CD14-positive monocyte (primary cell): ENCODE results near the gene AKT1. TPM values are rescaled to one million over a fixed set of nuclear protein-coding genes. Genes with fewer than 3 reads are reported as not detected.

Experiments used
- DNase-seq, 3 donors: peaks; one replicate each; pipeline ENCODE4 v3.0.0-alpha.2; 2011 to 2022
- H2AFZ ChIP-seq: 2 replicates; pipeline ENCODE4 v1.6.0; 2012; ENCODE audit warnings: mild to moderate bottlenecking, low read depth, low read length, inconsistent platforms; ENCODE audit not compliant: insufficient read depth, poor library complexity, severe bottlenecking
- H3K27ac ChIP-seq, 2 donors: 1 replicate in 1 of 2; 2 replicates in 1 of 2; pipeline ENCODE4 v1.5.1; 2012 to 2013; ENCODE audit warnings: low read length in 2 of 2, control low read depth in 1 of 2, inconsistent platforms in 1 of 2, low read depth in 1 of 2, mild to moderate bottlenecking in 1 of 2
- H3K27me3 ChIP-seq, 2 donors: one replicate each; pipeline versions ENCODE4 v1.6.0 to v1.6.1; 2011 to 2013; ENCODE audit warnings: low read length in 2 of 2; ENCODE audit not compliant: control insufficient read depth in 2 of 2, insufficient read depth in 2 of 2
- H3K36me3 ChIP-seq, 2 donors: replicated peaks in 1 of 2; 1 replicate in 1 of 2; 2 replicates in 1 of 2; pipeline versions ENCODE4 v1.5.1 to v1.6.1; 2012 to 2013; ENCODE audit warnings: low read length in 2 of 2, control low read depth in 1 of 2, inconsistent platforms in 1 of 2, mild to moderate bottlenecking in 1 of 2; ENCODE audit not compliant: insufficient read depth in 2 of 2, control insufficient read depth in 1 of 2
- H3K4me1 ChIP-seq, 2 donors: 1 replicate in 1 of 2; 2 replicates in 1 of 2; pipeline versions ENCODE4 v1.5.1 to v1.6.1; 2012 to 2013; ENCODE audit warnings: low read length in 2 of 2, control low read depth in 1 of 2, inconsistent platforms in 1 of 2, mild to moderate bottlenecking in 1 of 2, moderate library complexity in 1 of 2; ENCODE audit not compliant: insufficient read depth in 2 of 2, control insufficient read depth in 1 of 2
- H3K4me2 ChIP-seq: replicated peaks from 2 replicates; pipeline ENCODE3; 2012; ENCODE audit warnings: low read length, moderate library complexity, mild to moderate bottlenecking; ENCODE audit not compliant: poor library complexity, severe bottlenecking; ENCODE audit errors: extremely low read depth
- H3K4me3 ChIP-seq, 3 experiments: fragments of 200-600 bp in 1 of 3; sonication (generic) in 1 of 3; replicated peaks in 1 of 3; 1 replicate in 2 of 3; 2 replicates in 1 of 3; pipeline ENCODE4 v1.5.1; 2011 to 2013; ENCODE audit warnings: low read length in 3 of 3, mild to moderate bottlenecking in 3 of 3, control low read depth in 2 of 3, low read depth in 2 of 3, inconsistent platforms in 1 of 3, moderate library complexity in 1 of 3
- H3K79me2 ChIP-seq: 2 replicates; pipeline ENCODE4 v1.6.0; 2012; ENCODE audit warnings: mild to moderate bottlenecking, control low read depth, inconsistent platforms, low read length, moderate library complexity; ENCODE audit not compliant: insufficient read depth
- H3K9ac ChIP-seq: 2 replicates; pipeline ENCODE4 v1.6.0; 2017; ENCODE audit warnings: low read length, mild to moderate bottlenecking; ENCODE audit not compliant: insufficient read depth, poor library complexity, severe bottlenecking
- H3K9me3 ChIP-seq, 2 donors: replicated peaks in 1 of 2; 1 replicate in 1 of 2; 2 replicates in 1 of 2; pipeline versions ENCODE4 v1.5.1 to v1.6.1; 2012 to 2013; ENCODE audit warnings: low read length in 2 of 2, control low read depth in 1 of 2; ENCODE audit not compliant: control insufficient read depth in 1 of 2, insufficient read depth in 1 of 2
- H4K20me1 ChIP-seq: 2 replicates; pipeline ENCODE4 v1.6.0; 2012; ENCODE audit warnings: mild to moderate bottlenecking, low read length, control low read depth, moderate library complexity; ENCODE audit not compliant: insufficient read depth
- H3K27ac Mint-ChIP-seq, 7 donors: one replicate each; pipeline ENCODE4 v1.8.0; 2020; ENCODE audit warnings: mild to moderate bottlenecking in 7 of 7, mixed read lengths in 7 of 7, moderate library complexity in 6 of 7, inconsistent platforms in 2 of 7
- H3K27me3 Mint-ChIP-seq, 3 donors: one replicate each; pipeline ENCODE4 v1.8.0; 2021 to 2022; ENCODE audit warnings: low read depth in 3 of 3, mild to moderate bottlenecking in 3 of 3, mixed read lengths in 3 of 3, moderate library complexity in 3 of 3, inconsistent platforms in 1 of 3
- H3K36me3 Mint-ChIP-seq, 2 donors: one replicate each; pipeline ENCODE4 v1.8.0; 2020; ENCODE audit warnings: mixed read lengths in 2 of 2, inconsistent platforms in 1 of 2, mild to moderate bottlenecking in 1 of 2
- H3K4me1 Mint-ChIP-seq: one replicate; pipeline ENCODE4 v1.8.0; 2020; ENCODE audit warnings: mild to moderate bottlenecking, mixed read lengths
- H3K4me3 Mint-ChIP-seq, 2 donors: one replicate each; pipeline ENCODE4 v1.8.0; 2020; ENCODE audit warnings: mild to moderate bottlenecking in 2 of 2, mixed read lengths in 2 of 2, moderate library complexity in 1 of 2
- H3K9me3 Mint-ChIP-seq, 7 donors: one replicate each; pipeline ENCODE4 v1.8.0; 2020 to 2022; ENCODE audit warnings: mixed read lengths in 7 of 7, mild to moderate bottlenecking in 6 of 7, moderate library complexity in 6 of 7, inconsistent platforms in 2 of 7
- WGBS: methylation state at CpG from one replicate; pipeline ENCODE4 v1.1.5; 2013; ENCODE audit warnings: missing lambda C conversion rate; ENCODE audit not compliant: insufficient coverage; 5-methylcytosine and 5-hydroxymethylcytosine counted together
- intact Hi-C, 2 donors: fragments of 100-400 bp; cut with micrococcal nuclease; formaldehyde crosslinking; loops; one replicate each; pipeline versions ENCODE4 v1.15.0 to v1.15.1; 2023
- polyA plus RNA-seq, 3 donors: library from polyadenylated mRNA; depleted of rRNA in 1 of 3; unstranded in 2 of 3; stranded (reverse) in 1 of 3; fragments of 300-500 nt in 2 of 3; fragments of >200 nt in 1 of 3; fragmentation: Illumina TruSeq in 2 of 3; gene quantifications; 1 replicate in 2 of 3; 2 replicates in 1 of 3; pipeline ENCODE4 v1.2.3, GENCODE V29; 2012 to 2021
- TF ChIP-seq, protein P1 (sequence below): fragments of 200-600 bp; IDR thresholded peaks from one replicate; pipeline ENCODE4 v1.8.0; 2022; ENCODE audit warnings: antibody characterized with exemption, mild to moderate bottlenecking

Gene AKT1
- polyA plus RNA-seq, 3 donors = 7.2 to 180 (median 26.4) TPM

DNA sequence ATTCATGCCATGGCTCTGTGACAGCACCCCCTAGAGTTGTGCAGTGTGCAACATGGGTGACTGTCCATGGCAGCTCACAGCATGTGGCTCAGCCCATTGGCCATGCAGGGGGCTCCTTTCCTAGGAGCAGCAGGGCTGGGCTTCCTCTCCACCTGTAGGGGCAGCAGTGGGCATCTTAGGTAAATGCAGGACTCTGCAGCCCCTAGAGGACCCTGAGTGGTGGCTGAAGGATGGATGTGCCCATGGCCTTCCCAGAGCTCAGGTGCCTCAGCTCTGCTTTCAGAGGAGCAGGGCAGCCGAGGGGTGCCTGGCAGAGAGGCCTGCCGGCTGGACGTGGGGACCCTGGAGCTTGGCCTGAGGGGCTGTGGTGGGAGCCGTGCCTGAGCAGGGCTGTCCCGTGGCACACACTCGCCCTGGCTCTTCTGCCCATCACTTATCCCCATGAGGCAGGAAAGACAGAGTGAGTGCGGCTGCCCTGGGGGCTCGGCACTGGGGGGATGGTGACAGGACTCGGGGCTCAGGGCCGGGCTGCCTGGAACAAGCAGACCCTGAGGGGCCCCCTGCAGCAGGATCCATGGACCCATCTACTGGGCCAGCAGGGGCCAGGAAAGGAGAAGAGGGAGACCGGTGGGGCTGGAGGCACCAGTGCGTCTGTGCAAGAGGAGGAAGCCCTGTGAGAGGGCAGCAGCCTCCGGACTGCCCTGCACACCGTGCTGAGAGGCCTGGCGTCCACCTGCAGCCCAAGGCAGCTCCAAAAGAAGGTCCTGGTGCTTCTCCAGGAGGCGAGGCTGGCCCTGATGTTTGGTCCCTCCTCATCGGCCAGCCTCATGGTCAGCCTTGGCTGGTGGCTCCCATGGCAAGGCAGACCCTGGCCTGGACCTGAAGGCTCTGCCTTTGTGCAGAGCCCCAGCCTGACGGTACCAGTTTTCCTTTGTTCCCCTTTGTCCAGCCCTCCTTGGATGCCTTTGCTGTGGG is 63.9 kb downstream of the AKT1 start:
- Mint-ChIP-seq H3K4me1 (peaks cover 11% of the 10 kb centered on the region), H3K9me3 (no peaks in the 10 kb centered on the region), H3K27me3 (peaks cover 0 to 9% (median 6%) of the 10 kb centered on the region in 3 donors), H3K27ac (no peak overlapping the region), H3K36me3 (no peaks in the 10 kb centered on the region), H3K4me3 (no peak overlapping the region)
- no peaks in the 10 kb centered on the region for H3K9me3 ChIP-seq
- TF ChIP-seq, protein P1, sequence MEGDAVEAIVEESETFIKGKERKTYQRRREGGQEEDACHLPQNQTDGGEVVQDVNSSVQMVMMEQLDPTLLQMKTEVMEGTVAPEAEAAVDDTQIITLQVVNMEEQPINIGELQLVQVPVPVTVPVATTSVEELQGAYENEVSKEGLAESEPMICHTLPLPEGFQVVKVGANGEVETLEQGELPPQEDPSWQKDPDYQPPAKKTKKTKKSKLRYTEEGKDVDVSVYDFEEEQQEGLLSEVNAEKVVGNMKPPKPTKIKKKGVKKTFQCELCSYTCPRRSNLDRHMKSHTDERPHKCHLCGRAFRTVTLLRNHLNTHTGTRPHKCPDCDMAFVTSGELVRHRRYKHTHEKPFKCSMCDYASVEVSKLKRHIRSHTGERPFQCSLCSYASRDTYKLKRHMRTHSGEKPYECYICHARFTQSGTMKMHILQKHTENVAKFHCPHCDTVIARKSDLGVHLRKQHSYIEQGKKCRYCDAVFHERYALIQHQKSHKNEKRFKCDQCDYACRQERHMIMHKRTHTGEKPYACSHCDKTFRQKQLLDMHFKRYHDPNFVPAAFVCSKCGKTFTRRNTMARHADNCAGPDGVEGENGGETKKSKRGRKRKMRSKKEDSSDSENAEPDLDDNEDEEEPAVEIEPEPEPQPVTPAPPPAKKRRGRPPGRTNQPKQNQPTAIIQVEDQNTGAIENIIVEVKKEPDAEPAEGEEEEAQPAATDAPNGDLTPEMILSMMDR = no peak
- H2AFZ ChIP-seq = no peak overlapping the region
- H3K4me3 ChIP-seq = no peak overlapping the region
- no peak for DNase-seq
- intact Hi-C loops = no loop called here
- H3K9ac ChIP-seq = no peak overlapping the region
- H3K4me1 ChIP-seq = peaks cover 12% of the 10 kb centered on the region in 2 donors
- no peaks in the 10 kb centered on the region for H3K36me3 ChIP-seq
- no peaks in the 10 kb centered on the region for H4K20me1 ChIP-seq
- H3K27ac ChIP-seq = no peak overlapping the region
- WGBS = 93% methylated on average over 16 of the region's 18 CpGs
- no peaks in the 10 kb centered on the region for H3K27me3 ChIP-seq
- H3K4me2 ChIP-seq = no peak overlapping the region
- no peaks in the 10 kb centered on the region for H3K79me2 ChIP-seq

DNA sequence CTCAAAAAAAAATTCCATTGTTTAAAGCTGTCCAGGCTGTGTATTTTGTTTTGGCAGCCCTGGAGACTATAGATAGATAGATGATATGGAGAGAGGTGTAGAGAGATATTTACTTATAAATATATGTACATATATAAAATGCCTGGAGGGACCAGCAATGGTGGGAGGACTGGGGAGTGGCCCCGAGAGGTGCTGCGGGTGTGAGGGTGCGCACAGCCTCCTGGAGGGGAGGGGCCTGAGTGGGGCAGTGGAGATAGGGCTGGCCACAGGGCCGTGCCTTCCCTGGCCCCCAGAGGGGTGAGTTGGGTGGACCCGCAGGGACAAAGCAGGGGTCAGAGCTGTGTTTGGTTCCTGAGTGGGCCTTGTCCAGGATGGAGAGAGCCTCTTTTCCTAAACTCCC is 65.1 kb downstream of the AKT1 start:
- H3K4me3 ChIP-seq = no peak overlapping the region
- no peak overlapping the region for H3K9ac ChIP-seq
- H3K36me3 Mint-ChIP-seq = no peaks in the 10 kb centered on the region
- H3K9me3 Mint-ChIP-seq = no peaks in the 10 kb centered on the region
- H3K4me3 Mint-ChIP-seq = no peak overlapping the region
- no peaks in the 10 kb centered on the region for H4K20me1 ChIP-seq
- intact Hi-C loops = no loop called here
- no peaks in the 10 kb centered on the region for H3K9me3 ChIP-seq
- WGBS = 96% methylated on average over 3 of the region's 5 CpGs
- no peak overlapping the region for H2AFZ ChIP-seq
- no peak overlapping the region for H3K27ac Mint-ChIP-seq
- H3K4me1 Mint-ChIP-seq = no peaks in the 10 kb centered on the region
- TF ChIP-seq, protein P1 = no peak
- no peak overlapping the region for H3K4me2 ChIP-seq
- no peaks in the 10 kb centered on the region for H3K27me3 ChIP-seq
- DNase-seq = no peak
- no peaks in the 10 kb centered on the region for H3K36me3 ChIP-seq
- peaks cover under 1 to 1% of the 10 kb centered on the region in 2 donors for H3K4me1 ChIP-seq
- H3K79me2 ChIP-seq = no peaks in the 10 kb centered on the region
- H3K27ac ChIP-seq = no peak overlapping the region
- H3K27me3 Mint-ChIP-seq = peaks cover 0 to 13% (median 5%) of the 10 kb centered on the region in 3 donors
